Muscle layer of colon (tissue), 2 donors: ENCODE measurements around the gene CFAP97.

Experiments used
- H3K27ac ChIP-seq: one replicate; pipeline ENCODE4 v1.7.0; 2013; ENCODE audit warnings: low read depth, mild to moderate bottlenecking, low read length, moderate library complexity
- H3K27me3 ChIP-seq, 2 donors: one replicate each; pipeline ENCODE4 v1.7.0; 2013; ENCODE audit warnings: low read length in 2 of 2, mild to moderate bottlenecking in 2 of 2; ENCODE audit not compliant: insufficient read depth in 2 of 2, control insufficient read depth in 1 of 2
- H3K36me3 ChIP-seq: one replicate; pipeline ENCODE4 v1.7.0; 2013; ENCODE audit warnings: mild to moderate bottlenecking, low read length; ENCODE audit not compliant: insufficient read depth
- H3K4me1 ChIP-seq: one replicate; pipeline ENCODE4 v1.7.0; 2013; ENCODE audit warnings: mild to moderate bottlenecking, low read length; ENCODE audit not compliant: insufficient read depth
- H3K4me3 ChIP-seq, 2 donors: one replicate each; pipeline ENCODE4 v1.7.0; 2013; ENCODE audit warnings: low read length in 2 of 2, low read depth in 1 of 2, mild to moderate bottlenecking in 1 of 2, moderate library complexity in 1 of 2
- H3K9ac ChIP-seq: one replicate; pipeline ENCODE4 v1.7.0; 2013; ENCODE audit warnings: low read length
- H3K9me3 ChIP-seq: one replicate; pipeline ENCODE4 v1.7.0; 2013; ENCODE audit warnings: mild to moderate bottlenecking, low read length
- donor health status: abdominal sarcoma.
- donor health status: Adenocarcinoma of cecum.

The CFAP97 gene

GRCh38 chr4:185149392-185149791 is 54.4 kb downstream of the CFAP97 start:
- Histone ChIP-seq H3K27me3 (no peaks in the 10 kb centered on the region), H3K9me3 (no peaks in the 10 kb centered on the region), H3K36me3 (peaks cover 23% of the 10 kb centered on the region), H3K4me3 (no peak overlapping the region), H3K4me1 (peaks cover 29% of the 10 kb centered on the region), H3K9ac (no peak overlapping the region), H3K27ac (no peak overlapping the region)

DNA sequence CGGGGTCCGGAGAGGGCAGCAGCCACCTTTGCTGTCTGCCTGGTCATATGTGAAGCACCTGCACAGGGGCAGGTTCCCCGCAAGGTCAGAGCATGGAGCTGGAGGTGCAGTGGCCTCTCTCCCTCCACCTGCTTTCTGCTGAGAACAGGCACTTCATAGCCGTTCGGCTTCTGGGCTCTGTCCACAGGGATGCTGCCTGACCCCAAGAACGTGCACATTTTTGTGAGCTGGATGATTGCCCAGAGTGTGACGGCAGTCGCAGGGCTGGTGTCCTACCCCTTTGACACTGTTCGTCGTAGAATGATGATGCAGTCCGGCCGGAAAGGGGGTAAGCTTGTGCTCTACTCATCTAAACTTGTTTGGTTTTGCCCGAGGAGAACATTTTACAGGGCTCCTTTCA is 58.2 kb downstream of the CFAP97 start:
- Histone ChIP-seq H3K4me3 (peak overlapping the region; percentile 36 to 87), H3K36me3 (peaks cover 23% of the 10 kb centered on the region), H3K27me3 (no peaks in the 10 kb centered on the region), H3K9ac (peak overlapping the region; percentile 96), H3K4me1 (peaks cover 34% of the 10 kb centered on the region), H3K9me3 (no peaks in the 10 kb centered on the region), H3K27ac (peak overlapping the region; percentile 50)

GRCh38 chr4:185144601-185145240 is 59.1 kb downstream of the CFAP97 start:
- Histone ChIP-seq H3K27ac (peak overlapping the region; percentile 50), H3K4me3 (peak overlapping the region; percentile 36 to 87), H3K4me1 (peaks cover 34% of the 10 kb centered on the region), H3K9me3 (no peaks in the 10 kb centered on the region), H3K36me3 (peaks cover 23% of the 10 kb centered on the region), H3K9ac (peak overlapping the region; percentile 96), H3K27me3 (no peaks in the 10 kb centered on the region)

- H3K9ac ChIP-seq: peak overlapping the region; percentile 96
- H3K36me3 ChIP-seq: peaks cover 23% of the 10 kb centered on the region
- peak overlapping the region; percentile 87 for H3K4me3 ChIP-seq
- H3K4me1 ChIP-seq: peaks cover 27% of the 10 kb centered on the region
- H3K9me3 ChIP-seq: no peaks in the 10 kb centered on the region
- H3K27me3 ChIP-seq: no peaks in the 10 kb centered on the region
- H3K27ac ChIP-seq: peak overlapping the region; percentile 50
These were observed 60.2 kb downstream of the CFAP97 start for GRCh38 chr4:185143601-185143969.

DNA sequence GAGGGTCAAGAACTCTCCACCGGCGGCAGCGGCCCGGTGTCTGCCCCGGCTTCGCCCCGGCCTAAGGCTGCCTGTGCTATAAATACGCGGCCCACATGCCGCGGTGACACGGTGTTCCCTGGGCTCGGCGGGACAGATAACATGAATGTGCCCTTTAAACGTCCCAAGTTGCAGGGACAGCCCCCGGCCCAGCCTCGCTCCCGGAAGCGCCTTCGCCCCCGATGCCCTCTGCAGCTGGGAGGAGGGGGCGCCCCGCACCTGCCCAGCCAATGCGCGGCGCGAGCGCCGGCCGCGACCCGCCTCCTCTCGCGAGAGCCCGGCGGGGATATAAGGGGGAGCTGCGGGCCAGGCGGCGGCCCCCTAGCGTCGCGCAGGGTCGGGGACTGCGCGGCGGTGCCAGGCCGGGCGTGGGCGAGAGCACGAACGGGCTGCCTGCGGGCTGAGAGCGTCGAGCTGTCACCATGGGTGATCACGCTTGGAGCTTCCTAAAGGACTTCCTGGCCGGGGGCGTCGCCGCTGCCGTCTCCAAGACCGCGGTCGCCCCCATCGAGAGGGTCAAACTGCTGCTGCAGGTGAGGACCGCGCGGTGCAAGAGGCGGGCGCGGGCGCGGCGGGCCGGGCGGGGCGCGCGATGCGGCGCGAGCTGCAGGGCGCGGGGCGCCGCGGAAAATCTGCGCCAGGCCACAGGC is 60.7 kb downstream of the CFAP97 start, which contains the start of gene SLC25A4:
SLC25A4 (plus strand) TSS at position 355 of the 689 bp plus-strand sequence; CDS start at position 462, 107 bp downstream.
- Histone ChIP-seq H3K36me3 (peaks cover 23% of the 10 kb centered on the region), H3K9ac (peak within 1 kb of the TSS; percentile 96), H3K27ac (peak within 1 kb of the TSS; percentile 87), H3K4me1 (peaks cover 24% of the 10 kb centered on the region), H3K9me3 (no peaks in the 10 kb centered on the region), H3K27me3 (no peaks in the 10 kb centered on the region), H3K4me3 (peak within 1 kb of the TSS; percentile 87)

- Histone ChIP-seq H3K4me3 (peak overlapping the region; percentile 86 to 87), H3K36me3 (peaks cover 23% of the 10 kb centered on the region), H3K9me3 (no peaks in the 10 kb centered on the region), H3K27me3 (no peaks in the 10 kb centered on the region), H3K9ac (peak overlapping the region; percentile 26), H3K27ac (peak overlapping the region; percentile 87), H3K4me1 (peaks cover 24% of the 10 kb centered on the region)
These were observed 61.3 kb downstream of the CFAP97 start for GRCh38 chr4:185142564-185142911.

DNA sequence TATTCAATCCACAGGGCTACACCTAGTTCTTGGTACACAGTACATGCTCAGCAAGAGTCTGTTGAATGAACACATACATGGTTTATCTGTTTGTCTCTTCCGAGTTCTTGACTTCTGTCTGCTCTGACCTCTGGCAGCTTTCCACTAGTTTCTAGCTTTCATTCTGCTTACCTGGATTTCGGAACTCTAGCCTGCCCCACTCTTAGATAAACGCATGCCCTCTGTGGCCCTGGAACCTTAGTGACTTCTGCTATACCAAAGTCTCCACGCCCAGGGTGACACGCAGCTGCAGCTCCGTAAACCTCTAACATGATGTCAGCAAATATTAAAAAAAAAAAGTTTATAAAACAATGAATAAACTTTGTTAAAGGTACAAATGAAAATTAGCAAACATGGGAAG is 62.0 kb downstream of the CFAP97 start:
- no peaks in the 10 kb centered on the region for H3K9me3 ChIP-seq
- no peak overlapping the region for H3K9ac ChIP-seq
- H3K4me1 ChIP-seq: peaks cover 24% of the 10 kb centered on the region
- no peaks in the 10 kb centered on the region for H3K27me3 ChIP-seq
- peak overlapping the region; percentile 87 for H3K27ac ChIP-seq
- H3K36me3 ChIP-seq: peaks cover 16% of the 10 kb centered on the region
- no peak overlapping the region for H3K4me3 ChIP-seq

- Histone ChIP-seq H3K9ac (no peak overlapping the region), H3K4me1 (peaks cover 8% of the 10 kb centered on the region), H3K9me3 (no peaks in the 10 kb centered on the region), H3K27ac (no peak overlapping the region), H3K4me3 (no peak overlapping the region), H3K36me3 (peaks cover 3% of the 10 kb centered on the region), H3K27me3 (no peaks in the 10 kb centered on the region)
These were observed 64.1 kb downstream of the CFAP97 start for GRCh38 chr4:185139736-185140135.

DNA sequence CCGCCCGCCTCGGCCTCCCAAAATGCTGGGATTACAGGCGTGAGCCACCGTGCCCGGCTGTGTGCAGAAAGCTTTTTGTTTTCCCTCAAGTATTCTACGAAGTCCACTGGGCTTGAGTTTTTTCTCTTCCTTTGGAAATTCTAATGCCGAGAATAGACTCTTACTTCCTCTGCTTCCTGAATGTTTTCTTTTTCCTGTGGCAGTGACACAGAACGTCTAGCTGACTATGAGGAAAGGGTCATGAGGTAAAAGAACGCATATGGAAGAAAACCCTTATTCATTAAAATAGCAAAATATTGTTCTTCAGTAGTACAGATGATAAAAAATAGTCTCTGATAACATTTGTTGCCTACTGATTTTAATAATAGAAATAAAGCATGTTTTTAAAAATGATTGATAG is 65.6 kb downstream of the CFAP97 start:
- Histone ChIP-seq H3K4me1 (no peaks in the 10 kb centered on the region), H3K9me3 (no peaks in the 10 kb centered on the region), H3K27me3 (no peaks in the 10 kb centered on the region), H3K4me3 (no peak overlapping the region), H3K9ac (no peak overlapping the region), H3K36me3 (no peaks in the 10 kb centered on the region), H3K27ac (no peak overlapping the region)

DNA sequence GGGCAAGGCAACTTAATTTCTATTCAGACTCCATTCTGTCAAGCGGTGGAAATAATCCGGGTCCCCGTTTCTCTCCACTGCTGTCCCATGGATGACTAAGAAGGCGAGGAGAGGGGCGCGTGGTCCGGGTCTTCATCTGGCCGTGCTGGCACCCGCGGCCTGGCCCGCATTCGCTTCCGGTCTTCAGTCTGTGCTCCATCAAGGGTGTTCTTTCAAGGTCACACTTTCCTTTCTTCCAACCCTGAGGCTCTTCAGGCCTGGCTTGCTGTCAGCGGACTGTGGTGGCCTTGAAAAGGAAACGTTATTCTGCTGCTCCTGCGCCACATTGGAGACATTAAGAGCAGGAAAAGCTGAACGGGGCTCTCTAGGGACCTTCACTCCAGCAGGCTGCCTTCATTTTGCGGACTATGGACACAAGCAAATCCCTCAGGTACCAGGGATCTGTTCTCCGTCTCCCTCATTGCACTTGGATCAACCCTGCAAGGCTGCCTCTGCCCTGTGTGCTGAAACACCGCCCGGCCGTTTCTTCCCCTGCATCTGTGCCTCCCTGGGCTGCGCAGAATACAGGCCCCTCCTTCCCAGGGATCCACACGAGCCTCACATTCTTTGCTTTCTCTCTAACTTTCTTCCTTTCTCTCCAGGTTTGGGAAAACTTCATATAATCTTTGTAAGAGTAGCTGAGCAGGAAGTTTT is 66.4 kb downstream of the CFAP97 start:
- no peaks in the 10 kb centered on the region for H3K27me3 ChIP-seq
- no peak overlapping the region for H3K9ac ChIP-seq
- no peak overlapping the region for H3K27ac ChIP-seq

DNA sequence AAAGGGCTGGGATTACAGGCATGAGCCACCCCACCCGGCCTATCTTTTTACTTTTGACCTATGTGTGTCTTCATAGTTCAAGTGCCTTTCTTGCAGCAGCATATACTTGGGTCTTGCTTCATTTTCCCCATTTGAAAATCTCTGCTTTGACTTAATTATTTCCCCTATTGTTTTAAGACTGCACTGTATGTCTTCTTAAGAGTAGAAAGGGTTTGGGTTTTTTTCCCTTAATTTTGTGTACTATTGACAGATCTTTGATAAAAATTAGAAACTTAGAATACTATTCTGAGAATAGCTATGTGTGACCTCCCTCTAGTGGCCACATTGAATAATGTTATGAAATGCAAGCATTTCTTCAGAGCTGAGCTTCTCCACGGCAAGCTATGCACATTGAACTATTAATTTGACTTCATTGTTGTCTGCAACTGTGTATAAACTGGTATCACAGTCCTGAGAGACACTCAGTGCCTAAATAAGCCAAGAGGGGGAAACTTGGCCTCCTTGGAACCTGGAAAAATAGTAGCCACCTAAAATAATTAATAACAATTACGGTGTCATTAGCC is 69.4 kb downstream of the CFAP97 start:
- H3K4me3 ChIP-seq: no peak overlapping the region
- no peaks in the 10 kb centered on the region for H3K27me3 ChIP-seq
- H3K9ac ChIP-seq: no peak overlapping the region
- no peaks in the 10 kb centered on the region for H3K36me3 ChIP-seq
- no peaks in the 10 kb centered on the region for H3K9me3 ChIP-seq
- no peaks in the 10 kb centered on the region for H3K4me1 ChIP-seq
- H3K27ac ChIP-seq: no peak overlapping the region

More for the DNA sequence above, 66.4 kb downstream of the CFAP97 start:
- Histone ChIP-seq H3K9me3 (no peaks in the 10 kb centered on the region), H3K4me1 (no peaks in the 10 kb centered on the region), H3K36me3 (no peaks in the 10 kb centered on the region), H3K4me3 (no peak overlapping the region)
